Endothelial cell of umbilical vein (primary cell): Measurements from ENCODE around the gene LENG8. TPM values are rescaled to one million over a fixed set of nuclear protein-coding genes. Genes with fewer than 3 reads are reported as not detected.

Experiments
- BruUV-seq: library from RNA; stranded (reverse); fragments of 400-500 nt; replicated peaks from 2 replicates; lab custom pipeline; 2021; lab: Mats Ljungman, UMichigan
- CTCF ChIA-PET: fragments of 300-600, 350-600 bp; sonication (Branson Sonifier 250); formaldehyde crosslinking; loops from one replicate; lab custom pipeline; 2021; ENCODE audit warnings: antibody characterized with exemption, inconsistent platforms; lab: Charles Lee
- POLR2A ChIA-PET: fragments of 300-600, 350-600 bp; sonication (Branson Sonifier 250); formaldehyde crosslinking; loops from one replicate; lab custom pipeline; 2021; ENCODE audit warnings: antibody characterized with exemption, inconsistent platforms; lab: Charles Lee
- DNase-seq: peaks from one replicate; pipeline ENCODE4 v3.0.0-alpha.2; 2011; ENCODE audit warnings: low read depth, low spot score
- FAIRE-seq: peaks from 2 replicates; lab custom pipeline; 2011; peaks lifted over from hg19 to GRCh38; lab: Jason Lieb, UNC
- H2AFZ ChIP-seq: 2 replicates; pipeline ENCODE4 v1.6.0; 2012; ENCODE audit warnings: low read depth, low read length, control low read depth, inconsistent platforms
- H3K27ac ChIP-seq: 2 replicates; pipeline ENCODE4 v1.5.1; 2011; ENCODE audit warnings: low read depth, mild to moderate bottlenecking, control low read depth, low read length, moderate library complexity; ENCODE audit not compliant: insufficient read depth
- H3K27me3 ChIP-seq, 2 experiments: 2 replicates each; pipeline versions ENCODE4 v1.6.0 to v1.6.1; 2011; ENCODE audit warnings: low read length in 2 of 2, mixed read lengths in 1 of 2; ENCODE audit not compliant: control insufficient read depth in 2 of 2, insufficient read depth in 2 of 2
- H3K36me3 ChIP-seq, 2 experiments: 2 replicates in 1 of 2; 3 replicates in 1 of 2; pipeline ENCODE4 v1.5.1; 2011; ENCODE audit warnings: low read length in 2 of 2, mild to moderate bottlenecking in 1 of 2, moderate library complexity in 1 of 2; ENCODE audit not compliant: control insufficient read depth in 2 of 2, insufficient read depth in 2 of 2; ENCODE audit errors: extremely low read depth in 1 of 2
- H3K4me1 ChIP-seq: 3 replicates; pipeline ENCODE4 v1.5.1; 2011; ENCODE audit warnings: mild to moderate bottlenecking, low read length; ENCODE audit not compliant: control insufficient read depth, insufficient read depth; ENCODE audit errors: extremely low read depth
- H3K4me2 ChIP-seq: 2 replicates; pipeline ENCODE4 v1.6.1; 2011; ENCODE audit warnings: low read length, control low read depth, mixed read lengths; ENCODE audit not compliant: insufficient read depth
- H3K4me3 ChIP-seq, 3 experiments: fragments of 200-600 bp in 1 of 3; sonication (generic), shearing (Covaris generic) in 1 of 3; replicated peaks in 1 of 3; 2 replicates each; pipeline ENCODE4 v1.5.1; 2011 to 2016; ENCODE audit warnings: control low read depth in 3 of 3, low read length in 3 of 3, mild to moderate bottlenecking in 2 of 3, inconsistent platforms in 1 of 3, low read depth in 1 of 3, moderate library complexity in 1 of 3; ENCODE audit not compliant: insufficient read depth in 1 of 3
- H3K79me2 ChIP-seq: 2 replicates; pipeline ENCODE4 v1.6.0; 2012; ENCODE audit warnings: low read length, inconsistent platforms; ENCODE audit not compliant: control insufficient read depth, insufficient read depth
- H3K9ac ChIP-seq: replicated peaks from 2 replicates; pipeline ENCODE3; 2011; ENCODE audit warnings: low read length, control low read depth; ENCODE audit not compliant: insufficient read depth; ENCODE audit errors: extremely low read depth
- H3K9me1 ChIP-seq: replicated peaks from 3 replicates; pipeline ENCODE4 v1.6.0; 2011; ENCODE audit warnings: mild to moderate bottlenecking, low read length; ENCODE audit not compliant: control insufficient read depth, insufficient read depth; ENCODE audit errors: extremely low read depth
- H3K9me3 ChIP-seq: replicated peaks from 2 replicates; pipeline ENCODE4 v1.5.1; 2012; ENCODE audit warnings: low read length, inconsistent platforms; ENCODE audit not compliant: control insufficient read depth, insufficient read depth
- H4K20me1 ChIP-seq: replicated peaks from 2 replicates; pipeline ENCODE3; 2011; ENCODE audit warnings: mild to moderate bottlenecking, low read length; ENCODE audit not compliant: control insufficient read depth, insufficient read depth; ENCODE audit errors: extremely low read depth
- EZH2 ChIP-seq: IDR thresholded peaks from 2 replicates; pipeline ENCODE4 v1.6.1; 2012; ENCODE audit warnings: borderline replicate concordance, low read depth, mild to moderate bottlenecking, moderate library complexity, low read length, inconsistent platforms; ENCODE audit not compliant: severe bottlenecking
- FOS ChIP-seq: IDR thresholded peaks from 2 replicates; pipeline ENCODE4 v1.6.1; 2011; ENCODE audit warnings: mild to moderate bottlenecking, low read length, moderate library complexity, borderline replicate concordance; ENCODE audit not compliant: insufficient read depth
- GATA2 ChIP-seq: IDR thresholded peaks from 2 replicates; pipeline ENCODE4 v1.7.0; 2011; ENCODE audit warnings: low read depth, mild to moderate bottlenecking, moderate library complexity, mixed read lengths, low read length; ENCODE audit not compliant: insufficient read length, insufficient read depth
- JUN ChIP-seq: IDR thresholded peaks from 2 replicates; pipeline ENCODE4 v1.6.1; 2011; ENCODE audit warnings: borderline replicate concordance, low read depth; ENCODE audit not compliant: insufficient read length, insufficient read depth
- MYC ChIP-seq: IDR thresholded peaks from one replicate; pipeline ENCODE4 v1.6.1; 2011; ENCODE audit warnings: mild to moderate bottlenecking, low read depth, low read length
- POLR2A ChIP-seq: IDR thresholded peaks from 2 replicates; pipeline ENCODE4 v1.6.1; 2012; ENCODE audit warnings: low read depth, mild to moderate bottlenecking, control low read depth, low read length
- POLR2AphosphoS5 ChIP-seq: IDR thresholded peaks from 2 replicates; pipeline ENCODE4 v1.6.1; 2012; ENCODE audit warnings: low read depth, mild to moderate bottlenecking, control low read depth, low read length, moderate library complexity; ENCODE audit not compliant: insufficient read depth
- dilution Hi-C: fragments of 300-500 bp; cut with MboI; formaldehyde crosslinking; loops from one replicate; pipeline ENCODE4 v1.15.0; 2019; ENCODE audit warnings: low sequenced_read_pairs; ENCODE audit not compliant: extremely low pct_ligation_motif_present
- intact Hi-C: fragments of 100-400 bp; cut with micrococcal nuclease; formaldehyde crosslinking; loops from one replicate; pipeline ENCODE4 v1.10.0; 2022
- polyA plus RNA-seq, 4 experiments: library from polyadenylated mRNA; depleted of rRNA in 3 of 4; stranded (reverse) in 3 of 4; unstranded in 1 of 4; fragments of >200 nt; gene quantifications; 2 replicates each; pipeline versions ENCODE4 v1.2.1 to v1.2.3, GENCODE V29; 2011 to 2012; ENCODE audit warnings: missing spikeins in 1 of 4
- total RNA-seq: library from RNA; stranded (reverse); gene quantifications from 2 replicates; pipeline ENCODE4 v1.2.3, GENCODE V29; 2021
- TF ChIP-seq, protein P1 (sequence below), 2 donors: IDR thresholded peaks; 1 replicate in 1 of 2; 2 replicates in 1 of 2; pipeline ENCODE4 v1.5.1; 2011; ENCODE audit warnings: low read length in 2 of 2, mild to moderate bottlenecking in 2 of 2, moderate library complexity in 2 of 2, control low read depth in 1 of 2, inconsistent platforms in 1 of 2, low read depth in 1 of 2; ENCODE audit not compliant: insufficient read depth in 1 of 2; ENCODE audit errors: extremely low read depth in 1 of 2
- TF ChIP-seq, protein P2 (sequence below): IDR thresholded peaks from 2 replicates; pipeline ENCODE4 v1.6.1; 2011; ENCODE audit not compliant: insufficient read depth, insufficient read length

The LENG8 gene
- total and polyA plus RNA-seq, 2 donors (not counting 3 experiments of a cell fraction or from before 2014, with no cell fraction given), result 130 to 218 TPM

DNA sequence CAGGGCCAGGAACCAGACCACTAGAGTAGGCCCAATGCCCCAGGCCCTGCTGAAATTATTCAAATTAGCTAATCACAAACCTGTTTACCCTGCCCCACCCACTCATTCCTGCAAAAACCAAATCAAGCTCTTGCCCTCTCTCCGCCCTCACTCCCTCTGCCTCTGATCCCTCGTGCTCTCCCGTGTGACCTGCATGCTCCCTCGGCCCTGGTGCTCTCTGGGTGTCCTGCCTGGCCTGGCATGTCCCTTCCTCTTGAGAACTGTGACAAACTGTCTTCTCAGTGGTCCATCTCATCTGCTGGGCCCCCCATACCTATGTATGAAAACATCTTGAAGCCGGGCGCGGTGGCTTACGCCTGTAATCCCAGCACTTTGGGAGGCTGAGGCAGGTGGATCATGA lies 45.9 kb upstream of the LENG8 start:
- no peak overlapping the region for H3K4me2 ChIP-seq
- H3K27me3 ChIP-seq, result no peaks in the 10 kb centered on the region
- no peak overlapping the region for H2AFZ ChIP-seq
- H3K4me3 ChIP-seq, result no peak overlapping the region
- dilution Hi-C loops (no loop called here), intact Hi-C loops (no loop called here)
- H3K9me1 ChIP-seq, result no peaks in the 10 kb centered on the region
- no peak overlapping the region for H3K27ac ChIP-seq
- TF ChIP-seq EZH2, result no peak
- TF ChIP-seq FOS, result no peak
- no peak for TF ChIP-seq GATA2
- no peak for TF ChIP-seq MYC
- TF ChIP-seq, protein P1, sequence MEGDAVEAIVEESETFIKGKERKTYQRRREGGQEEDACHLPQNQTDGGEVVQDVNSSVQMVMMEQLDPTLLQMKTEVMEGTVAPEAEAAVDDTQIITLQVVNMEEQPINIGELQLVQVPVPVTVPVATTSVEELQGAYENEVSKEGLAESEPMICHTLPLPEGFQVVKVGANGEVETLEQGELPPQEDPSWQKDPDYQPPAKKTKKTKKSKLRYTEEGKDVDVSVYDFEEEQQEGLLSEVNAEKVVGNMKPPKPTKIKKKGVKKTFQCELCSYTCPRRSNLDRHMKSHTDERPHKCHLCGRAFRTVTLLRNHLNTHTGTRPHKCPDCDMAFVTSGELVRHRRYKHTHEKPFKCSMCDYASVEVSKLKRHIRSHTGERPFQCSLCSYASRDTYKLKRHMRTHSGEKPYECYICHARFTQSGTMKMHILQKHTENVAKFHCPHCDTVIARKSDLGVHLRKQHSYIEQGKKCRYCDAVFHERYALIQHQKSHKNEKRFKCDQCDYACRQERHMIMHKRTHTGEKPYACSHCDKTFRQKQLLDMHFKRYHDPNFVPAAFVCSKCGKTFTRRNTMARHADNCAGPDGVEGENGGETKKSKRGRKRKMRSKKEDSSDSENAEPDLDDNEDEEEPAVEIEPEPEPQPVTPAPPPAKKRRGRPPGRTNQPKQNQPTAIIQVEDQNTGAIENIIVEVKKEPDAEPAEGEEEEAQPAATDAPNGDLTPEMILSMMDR (IDR thresholded peaks at IDR 0.05; ENCODE audit: extremely low read depth in 1 of 2, insufficient read depth in 1 of 2, low read depth in 1 of 2, low read length in 2 of 2), result no peak
- TF ChIP-seq JUN, result no peak
- no peak for TF ChIP-seq POLR2A
- TF ChIP-seq POLR2AphosphoS5, result no peak
- TF ChIP-seq, protein P2, sequence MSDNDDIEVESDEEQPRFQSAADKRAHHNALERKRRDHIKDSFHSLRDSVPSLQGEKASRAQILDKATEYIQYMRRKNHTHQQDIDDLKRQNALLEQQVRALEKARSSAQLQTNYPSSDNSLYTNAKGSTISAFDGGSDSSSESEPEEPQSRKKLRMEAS, result no peak
- CTCF ChIA-PET, result interaction anchor here (2.7 kb wide), 1 partner anchor 12 kb away, joined by 8 read pairs; no protein-coding TSS in a partner anchor
- H3K9me3 ChIP-seq, result no peaks in the 10 kb centered on the region
- no peaks in the 10 kb centered on the region for H3K36me3 ChIP-seq
- FAIRE-seq, result no peak
- POLR2A ChIA-PET, result no interaction called here
- no peak for DNase-seq
- H3K9ac ChIP-seq, result no peak overlapping the region
- H3K4me1 ChIP-seq, result no peaks in the 10 kb centered on the region
- no peaks in the 10 kb centered on the region for H4K20me1 ChIP-seq
- no TSS peak for BruUV-seq
- no peaks in the 10 kb centered on the region for H3K79me2 ChIP-seq
